GM12875 (cell line): Measurements from ENCODE around the gene RND3.

Experiments used
- H3K4me3 ChIP-seq: one replicate; pipeline ENCODE4 v1.5.1; 2011; ENCODE audit warnings: low read depth, low read length, control low read depth
- TF ChIP-seq, protein P1 (sequence below): IDR thresholded peaks from 2 replicates; pipeline ENCODE4 v1.5.1; 2011; ENCODE audit warnings: low read depth, mild to moderate bottlenecking, control low read depth, inconsistent platforms, low read length, moderate library complexity, borderline replicate concordance; ENCODE audit not compliant: insufficient read depth

RND3 gene, protein sequence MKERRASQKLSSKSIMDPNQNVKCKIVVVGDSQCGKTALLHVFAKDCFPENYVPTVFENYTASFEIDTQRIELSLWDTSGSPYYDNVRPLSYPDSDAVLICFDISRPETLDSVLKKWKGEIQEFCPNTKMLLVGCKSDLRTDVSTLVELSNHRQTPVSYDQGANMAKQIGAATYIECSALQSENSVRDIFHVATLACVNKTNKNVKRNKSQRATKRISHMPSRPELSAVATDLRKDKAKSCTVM

GRCh38 chr2:150487537-150488429 lies at the start of gene RND3:
Gene RND3, minus strand, starts transcription at chr2:150487667. Its CDS starts 250 bp downstream, at chr2:150487417.
- H3K4me3 ChIP-seq, result peak within 1 kb of the TSS; percentile 63
- TF ChIP-seq, protein P1, sequence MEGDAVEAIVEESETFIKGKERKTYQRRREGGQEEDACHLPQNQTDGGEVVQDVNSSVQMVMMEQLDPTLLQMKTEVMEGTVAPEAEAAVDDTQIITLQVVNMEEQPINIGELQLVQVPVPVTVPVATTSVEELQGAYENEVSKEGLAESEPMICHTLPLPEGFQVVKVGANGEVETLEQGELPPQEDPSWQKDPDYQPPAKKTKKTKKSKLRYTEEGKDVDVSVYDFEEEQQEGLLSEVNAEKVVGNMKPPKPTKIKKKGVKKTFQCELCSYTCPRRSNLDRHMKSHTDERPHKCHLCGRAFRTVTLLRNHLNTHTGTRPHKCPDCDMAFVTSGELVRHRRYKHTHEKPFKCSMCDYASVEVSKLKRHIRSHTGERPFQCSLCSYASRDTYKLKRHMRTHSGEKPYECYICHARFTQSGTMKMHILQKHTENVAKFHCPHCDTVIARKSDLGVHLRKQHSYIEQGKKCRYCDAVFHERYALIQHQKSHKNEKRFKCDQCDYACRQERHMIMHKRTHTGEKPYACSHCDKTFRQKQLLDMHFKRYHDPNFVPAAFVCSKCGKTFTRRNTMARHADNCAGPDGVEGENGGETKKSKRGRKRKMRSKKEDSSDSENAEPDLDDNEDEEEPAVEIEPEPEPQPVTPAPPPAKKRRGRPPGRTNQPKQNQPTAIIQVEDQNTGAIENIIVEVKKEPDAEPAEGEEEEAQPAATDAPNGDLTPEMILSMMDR, result peak; percentile 74; the same call in 1 of the 2 replicates

DNA sequence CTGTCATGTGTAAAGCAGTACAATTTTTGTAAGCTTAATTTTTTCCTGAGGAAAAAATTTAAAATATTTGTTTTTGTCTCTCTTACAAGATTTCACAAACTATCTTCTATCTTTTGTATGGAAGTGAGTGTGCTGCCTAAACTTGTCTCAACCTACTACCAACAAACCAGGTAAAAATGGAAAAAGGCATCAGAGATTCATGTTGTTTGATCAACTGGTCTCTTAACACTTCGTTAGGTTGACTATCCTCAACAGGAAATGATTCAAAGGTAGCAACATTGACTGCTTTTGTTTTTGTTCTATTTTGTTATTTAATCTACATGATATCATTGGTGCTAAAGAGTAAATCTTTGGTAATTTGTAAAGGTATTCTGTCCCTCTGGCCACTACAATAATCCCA lies 47.7 kb upstream of the RND3 start:
- TF ChIP-seq, protein P1, result no peak
- no peak overlapping the region for H3K4me3 ChIP-seq

- H3K4me3 ChIP-seq, result no peak overlapping the region
- TF ChIP-seq, protein P1, result no peak
These were observed 45.4 kb upstream of the RND3 start for GRCh38 chr2:150532879-150533278.

DNA sequence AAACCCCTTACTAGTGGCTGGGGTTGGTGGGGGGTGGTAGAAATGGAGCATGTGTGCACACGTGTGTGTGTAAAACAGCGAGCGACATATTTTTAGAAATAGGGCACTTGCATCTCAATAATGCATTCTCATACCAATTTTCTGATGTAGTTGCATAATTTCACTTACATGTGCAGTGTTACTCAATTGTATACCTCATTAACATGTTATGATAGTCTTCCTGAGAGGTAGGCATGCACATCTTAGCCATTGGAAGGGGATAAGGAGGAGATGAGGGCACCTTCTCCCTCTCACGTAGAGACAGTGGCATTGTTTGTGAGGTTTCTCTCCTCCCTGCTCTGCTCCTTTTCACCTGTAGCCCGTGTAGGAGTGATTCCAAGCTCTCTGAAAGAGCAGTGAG lies 44.6 kb upstream of the RND3 start:
- TF ChIP-seq, protein P1, result no peak

GRCh38 chr2:150531591-150531990 lies 44.1 kb upstream of the RND3 start:
- TF ChIP-seq, protein P1, result no peak

More for the DNA sequence above, 44.6 kb upstream of the RND3 start:
- no peak overlapping the region for H3K4me3 ChIP-seq

GRCh38 chr2:150530168-150530567 lies 42.7 kb upstream of the RND3 start:
- H3K4me3 ChIP-seq, result no peak overlapping the region
- TF ChIP-seq, protein P1, result no peak

More at GRCh38 chr2:150531591-150531990, 44.1 kb upstream of the RND3 start:
- H3K4me3 ChIP-seq, result no peak overlapping the region
